Measurements from ENCODE around the gene KIRREL2. TPM values are rescaled to one million over a fixed set of nuclear protein-coding genes. Genes with fewer than 3 reads are reported as not detected.

Gene KIRREL2
- total and polyA plus RNA-seq, 2 experiments from 2014 or later = 3.6 to 9.9 TPM

DNA sequence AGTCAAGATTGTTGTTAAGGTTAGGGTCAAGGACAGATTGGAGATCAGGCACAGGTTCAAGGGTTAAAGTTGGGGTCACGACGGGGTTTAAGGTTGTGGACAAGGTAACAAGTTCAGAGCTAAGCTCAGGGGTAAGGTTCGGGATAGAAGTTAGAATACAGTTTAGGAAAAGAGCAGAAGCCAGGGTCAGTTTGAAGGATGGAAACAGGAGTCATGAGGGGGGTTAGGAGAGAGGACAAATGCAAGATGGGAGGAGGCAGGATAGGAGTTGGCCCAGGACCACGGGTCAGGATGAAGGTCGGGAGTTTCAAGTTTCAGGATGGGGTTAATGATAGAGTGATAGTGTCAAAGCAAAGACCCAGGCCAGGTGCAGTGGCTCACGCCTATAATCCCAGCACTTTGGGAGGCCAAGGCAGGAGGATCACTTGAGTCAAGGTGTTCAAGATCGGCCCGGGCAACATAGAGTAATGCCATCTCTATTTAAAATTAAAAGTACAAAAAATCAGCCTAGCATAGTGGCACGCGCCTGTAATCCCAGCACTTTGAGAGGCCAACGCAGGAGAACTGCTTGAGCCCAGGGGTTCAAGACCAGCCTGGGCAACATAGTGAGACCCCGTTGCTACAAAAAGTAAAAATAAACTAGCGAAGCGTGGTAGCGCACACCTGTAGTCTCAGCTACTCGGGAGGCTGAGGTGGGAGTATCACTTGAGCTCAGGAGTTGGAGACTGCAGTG lies 12.1 kb upstream of the KIRREL2 start:
- TF ChIP-seq ZNF114 (CRISPR knock-in tag; IDR thresholded peaks at IDR 0.05) (no peak), JUNB (IDR thresholded peaks at IDR 0.05; ENCODE audit: unreplicated experiment) (no peak), REST (IDR thresholded peaks at IDR 0.05; ENCODE audit: unreplicated experiment) (no peak), ZNF462 (CRISPR knock-in tag; IDR thresholded peaks at IDR 0.05) (no peak), ZNF331 (CRISPR knock-in tag; IDR thresholded peaks at IDR 0.05; ENCODE audit: low read depth) (no peak), ETS1 (IDR thresholded peaks at IDR 0.05) (no peak), NANOG (IDR thresholded peaks at IDR 0.05; ENCODE audit: borderline replicate concordance) (no peak), EZH2phosphoT487 (IDR thresholded peaks at IDR 0.05; ENCODE audit: unreplicated experiment) (no peak), STAT1 (IDR thresholded peaks at IDR 0.05; ENCODE audit: unreplicated experiment) (no peak), EZH2 (IDR thresholded peaks at IDR 0.05; ENCODE audit: low read depth, unreplicated experiment) (no peak), POLR2AphosphoS5 (IDR thresholded peaks at IDR 0.05; ENCODE audit: low read depth) (no peak), CREB1 (CRISPR knock-in tag; IDR thresholded peaks at IDR 0.05; ENCODE audit: low read depth) (no peak)
- TF ChIP-seq, protein P1, sequence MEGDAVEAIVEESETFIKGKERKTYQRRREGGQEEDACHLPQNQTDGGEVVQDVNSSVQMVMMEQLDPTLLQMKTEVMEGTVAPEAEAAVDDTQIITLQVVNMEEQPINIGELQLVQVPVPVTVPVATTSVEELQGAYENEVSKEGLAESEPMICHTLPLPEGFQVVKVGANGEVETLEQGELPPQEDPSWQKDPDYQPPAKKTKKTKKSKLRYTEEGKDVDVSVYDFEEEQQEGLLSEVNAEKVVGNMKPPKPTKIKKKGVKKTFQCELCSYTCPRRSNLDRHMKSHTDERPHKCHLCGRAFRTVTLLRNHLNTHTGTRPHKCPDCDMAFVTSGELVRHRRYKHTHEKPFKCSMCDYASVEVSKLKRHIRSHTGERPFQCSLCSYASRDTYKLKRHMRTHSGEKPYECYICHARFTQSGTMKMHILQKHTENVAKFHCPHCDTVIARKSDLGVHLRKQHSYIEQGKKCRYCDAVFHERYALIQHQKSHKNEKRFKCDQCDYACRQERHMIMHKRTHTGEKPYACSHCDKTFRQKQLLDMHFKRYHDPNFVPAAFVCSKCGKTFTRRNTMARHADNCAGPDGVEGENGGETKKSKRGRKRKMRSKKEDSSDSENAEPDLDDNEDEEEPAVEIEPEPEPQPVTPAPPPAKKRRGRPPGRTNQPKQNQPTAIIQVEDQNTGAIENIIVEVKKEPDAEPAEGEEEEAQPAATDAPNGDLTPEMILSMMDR (conservative IDR thresholded peaks at IDR 0.05; ENCODE audit: low read depth in 2 of 2) = no peak
- H3K4me1 ChIP-seq (ENCODE audit: insufficient read depth) = peaks cover 12% of the 10 kb centered on the region
- H3K36me3 Mint-ChIP-seq (ENCODE audit: low read depth) = no peaks in the 10 kb centered on the region; the same call in 2 of the 3 replicates
- H4K20me1 ChIP-seq (replicated peaks; ENCODE audit: insufficient read depth) = peaks cover 2% of the 10 kb centered on the region; the same call in 1 of the 2 replicates
- H2AFZ ChIP-seq = 0 out of 2 replicates have a peak overlapping the region, but pooled peaks have one; percentile 89
- no peaks in the 10 kb centered on the region for H3K79me2 ChIP-seq (replicated peaks; ENCODE audit: insufficient read depth)
- peaks cover 12% of the 10 kb centered on the region for H3K9me2 ChIP-seq (ENCODE audit: insufficient read depth)
- no peak overlapping the region for H3K27ac ChIP-seq (ENCODE audit: low read depth)
- H3F3A ChIP-seq (replicated peaks; ENCODE audit: low read depth) = 0 out of 2 replicates have a peak, but pooled peaks cover 3% of the 10 kb centered on the region
- ATAC-seq = no peak
- peaks cover 19% of the 10 kb centered on the region for H3K4me1 Mint-ChIP-seq
- H3K27ac Mint-ChIP-seq = no peak overlapping the region
- peaks cover 44% of the 10 kb centered on the region for H3K27me3 Mint-ChIP-seq (ENCODE audit: insufficient read depth, low read depth, poor library complexity)
- no peaks in the 10 kb centered on the region for H3K36me3 ChIP-seq (ENCODE audit: insufficient read depth)
- peak overlapping the region; percentile 76 for H3K4me3 Mint-ChIP-seq
- peak overlapping the region; percentile 70 for H3K4me3 ChIP-seq
- peaks cover 3% of the 10 kb centered on the region; the same call in 2 of the 3 replicates for H3K9me3 Mint-ChIP-seq
- peak overlapping the region; percentile 83 for H3K4me2 ChIP-seq
- H3K27me3 ChIP-seq (ENCODE audit: insufficient read depth) = peaks cover 34% of the 10 kb centered on the region
- no peak for DNase-seq (ENCODE audit: low spot score)
